H1 (cell line): Measurements from ENCODE around the gene HDAC6.

Source experiments
- EZH2 ChIP-seq: fragments of 200-600 bp; sonication (generic); IDR thresholded peaks from 2 replicates; pipeline ENCODE4 v1.7.1; 2012; ENCODE audit warnings: low read depth, mild to moderate bottlenecking, moderate library complexity, low read length, inconsistent platforms; ENCODE audit not compliant: severe bottlenecking
- KDM5A ChIP-seq: fragments of 200-600 bp; IDR thresholded peaks from 2 replicates; pipeline ENCODE4 v1.7.1; 2012; ENCODE audit warnings: mild to moderate bottlenecking, low read length, inconsistent platforms, mixed read lengths
- POLR2AphosphoS5 ChIP-seq: IDR thresholded peaks from 2 replicates; pipeline ENCODE4 v1.6.1; 2011; ENCODE audit warnings: low read depth, low read length
- SP1 ChIP-seq: IDR thresholded peaks from 2 replicates; pipeline ENCODE4 v1.6.1; 2011; ENCODE audit warnings: low read depth, low read length
- TF ChIP-seq, protein P1 (sequence below), 3 experiments: IDR thresholded peaks; 1 replicate in 2 of 3; 2 replicates in 1 of 3; pipeline versions ENCODE4 v1.5.1 to v1.6.1; 2011; ENCODE audit warnings: low read length in 3 of 3, mild to moderate bottlenecking in 3 of 3, inconsistent platforms in 2 of 3, low read depth in 1 of 3, moderate library complexity in 1 of 3; ENCODE audit not compliant: insufficient read depth in 1 of 3; ENCODE audit errors: control extremely low read depth in 1 of 3

DNA sequence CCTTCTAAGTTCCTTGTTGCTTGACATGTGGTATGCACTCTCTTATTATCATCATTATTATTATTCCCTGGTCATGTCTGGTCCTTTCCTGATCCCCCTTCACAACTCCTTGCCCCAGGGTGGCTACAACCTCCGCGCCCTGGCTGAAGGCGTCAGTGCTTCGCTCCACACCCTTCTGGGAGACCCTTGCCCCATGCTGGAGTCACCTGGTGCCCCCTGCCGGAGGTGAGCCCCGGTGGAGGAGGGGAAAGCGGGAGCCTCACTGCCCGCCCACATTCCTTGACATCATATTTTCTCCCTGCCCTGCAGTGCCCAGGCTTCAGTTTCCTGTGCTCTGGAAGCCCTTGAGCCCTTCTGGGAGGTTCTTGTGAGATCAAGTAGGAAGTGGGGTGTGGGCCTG lies 13.4 kb downstream of the HDAC6 start:
- TF ChIP-seq SP1: no peak
- TF ChIP-seq, protein P1, sequence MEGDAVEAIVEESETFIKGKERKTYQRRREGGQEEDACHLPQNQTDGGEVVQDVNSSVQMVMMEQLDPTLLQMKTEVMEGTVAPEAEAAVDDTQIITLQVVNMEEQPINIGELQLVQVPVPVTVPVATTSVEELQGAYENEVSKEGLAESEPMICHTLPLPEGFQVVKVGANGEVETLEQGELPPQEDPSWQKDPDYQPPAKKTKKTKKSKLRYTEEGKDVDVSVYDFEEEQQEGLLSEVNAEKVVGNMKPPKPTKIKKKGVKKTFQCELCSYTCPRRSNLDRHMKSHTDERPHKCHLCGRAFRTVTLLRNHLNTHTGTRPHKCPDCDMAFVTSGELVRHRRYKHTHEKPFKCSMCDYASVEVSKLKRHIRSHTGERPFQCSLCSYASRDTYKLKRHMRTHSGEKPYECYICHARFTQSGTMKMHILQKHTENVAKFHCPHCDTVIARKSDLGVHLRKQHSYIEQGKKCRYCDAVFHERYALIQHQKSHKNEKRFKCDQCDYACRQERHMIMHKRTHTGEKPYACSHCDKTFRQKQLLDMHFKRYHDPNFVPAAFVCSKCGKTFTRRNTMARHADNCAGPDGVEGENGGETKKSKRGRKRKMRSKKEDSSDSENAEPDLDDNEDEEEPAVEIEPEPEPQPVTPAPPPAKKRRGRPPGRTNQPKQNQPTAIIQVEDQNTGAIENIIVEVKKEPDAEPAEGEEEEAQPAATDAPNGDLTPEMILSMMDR (IDR thresholded peaks at IDR 0.05; ENCODE audit: control extremely low read depth in 1 of 3, insufficient read depth in 1 of 3, low read depth in 1 of 3, low read length in 3 of 3): no peak
- no peak for TF ChIP-seq KDM5A
- no peak for TF ChIP-seq POLR2AphosphoS5
- no peak for TF ChIP-seq EZH2
